ENCODE measurements around the gene ULK4.

DNA sequence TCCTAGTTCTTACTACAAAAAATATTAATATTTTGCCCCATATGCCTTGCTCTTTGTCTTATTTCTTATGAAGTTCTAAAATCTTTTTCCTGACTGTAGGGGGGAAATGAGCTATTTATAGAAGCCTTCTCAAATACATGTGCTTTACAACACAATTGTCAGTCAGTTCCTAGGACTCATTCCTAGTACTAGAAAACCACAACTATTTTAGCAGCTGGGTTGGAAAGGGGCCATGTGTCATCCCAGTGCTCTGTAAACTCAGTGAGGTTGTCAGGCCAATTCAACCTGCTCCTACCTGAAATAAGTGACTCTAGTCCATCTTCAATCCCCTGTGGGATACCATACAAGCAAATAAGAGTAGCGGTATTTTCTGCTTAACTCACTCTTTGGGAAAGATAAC is 153.8 kb downstream of the ULK4 start:
- TF ChIP-seq ZNF274 (IDR thresholded peaks at IDR 0.05; ENCODE audit: borderline replicate concordance, extremely low read depth, low read length) (no peak), EP300 (IDR thresholded peaks at IDR 0.05; ENCODE audit: borderline replicate concordance in 1 of 2, low read depth in 2 of 2, low read length in 2 of 2) (no peak), KDM4A (IDR thresholded peaks at IDR 0.05; ENCODE audit: low read depth, low read length, severe bottlenecking) (no peak), POLR2AphosphoS5 (IDR thresholded peaks at IDR 0.05; ENCODE audit: low read depth, low read length) (no peak), POLR2A (IDR thresholded peaks at IDR 0.05; ENCODE audit: control extremely low read depth in 1 of 2, low read depth in 2 of 2, low read length in 2 of 2) (no peak), HDAC2 (IDR thresholded peaks at IDR 0.05; ENCODE audit: borderline replicate concordance in 1 of 2, low read depth in 2 of 2, low read length in 2 of 2) (no peak), TCF12 (IDR thresholded peaks at IDR 0.05; ENCODE audit: low read depth, low read length) (no peak), GABPA (IDR thresholded peaks at IDR 0.05; ENCODE audit: borderline replicate concordance, insufficient read depth, low read length) (no peak), KDM1A (IDR thresholded peaks at IDR 0.05; ENCODE audit: borderline replicate concordance, low read length) (no peak), SP2 (IDR thresholded peaks at IDR 0.05; ENCODE audit: low read length) (no peak)
- TF ChIP-seq, protein P1, sequence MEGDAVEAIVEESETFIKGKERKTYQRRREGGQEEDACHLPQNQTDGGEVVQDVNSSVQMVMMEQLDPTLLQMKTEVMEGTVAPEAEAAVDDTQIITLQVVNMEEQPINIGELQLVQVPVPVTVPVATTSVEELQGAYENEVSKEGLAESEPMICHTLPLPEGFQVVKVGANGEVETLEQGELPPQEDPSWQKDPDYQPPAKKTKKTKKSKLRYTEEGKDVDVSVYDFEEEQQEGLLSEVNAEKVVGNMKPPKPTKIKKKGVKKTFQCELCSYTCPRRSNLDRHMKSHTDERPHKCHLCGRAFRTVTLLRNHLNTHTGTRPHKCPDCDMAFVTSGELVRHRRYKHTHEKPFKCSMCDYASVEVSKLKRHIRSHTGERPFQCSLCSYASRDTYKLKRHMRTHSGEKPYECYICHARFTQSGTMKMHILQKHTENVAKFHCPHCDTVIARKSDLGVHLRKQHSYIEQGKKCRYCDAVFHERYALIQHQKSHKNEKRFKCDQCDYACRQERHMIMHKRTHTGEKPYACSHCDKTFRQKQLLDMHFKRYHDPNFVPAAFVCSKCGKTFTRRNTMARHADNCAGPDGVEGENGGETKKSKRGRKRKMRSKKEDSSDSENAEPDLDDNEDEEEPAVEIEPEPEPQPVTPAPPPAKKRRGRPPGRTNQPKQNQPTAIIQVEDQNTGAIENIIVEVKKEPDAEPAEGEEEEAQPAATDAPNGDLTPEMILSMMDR (IDR thresholded peaks at IDR 0.05; ENCODE audit: control extremely low read depth in 1 of 3, insufficient read depth in 1 of 3, low read depth in 1 of 3, low read length in 3 of 3) = no peak

Measured in H1 (cell line).